HG02938 (cell line): ENCODE results near the gene DMBX1.

Experiments used
- ATAC-seq: cut with Tn5 transposase; IDR thresholded peaks from one replicate; pipeline ENCODE4 v1.9.1; 2021; ENCODE audit warnings: mild to moderate bottlenecking, moderate library complexity; ENCODE audit not compliant: unreplicated experiment

DMBX1 gene

GRCh38 chr1:46522969-46523320, 33.3 kb downstream of the DMBX1 start:
- no peak for ATAC-seq

- ATAC-seq = no peak
Observed at GRCh38 chr1:46523496-46524353, 34.1 kb downstream of the DMBX1 start.

GRCh38 chr1:46524843-46525242, 35.2 kb downstream of the DMBX1 start:
- no peak for ATAC-seq

DNA sequence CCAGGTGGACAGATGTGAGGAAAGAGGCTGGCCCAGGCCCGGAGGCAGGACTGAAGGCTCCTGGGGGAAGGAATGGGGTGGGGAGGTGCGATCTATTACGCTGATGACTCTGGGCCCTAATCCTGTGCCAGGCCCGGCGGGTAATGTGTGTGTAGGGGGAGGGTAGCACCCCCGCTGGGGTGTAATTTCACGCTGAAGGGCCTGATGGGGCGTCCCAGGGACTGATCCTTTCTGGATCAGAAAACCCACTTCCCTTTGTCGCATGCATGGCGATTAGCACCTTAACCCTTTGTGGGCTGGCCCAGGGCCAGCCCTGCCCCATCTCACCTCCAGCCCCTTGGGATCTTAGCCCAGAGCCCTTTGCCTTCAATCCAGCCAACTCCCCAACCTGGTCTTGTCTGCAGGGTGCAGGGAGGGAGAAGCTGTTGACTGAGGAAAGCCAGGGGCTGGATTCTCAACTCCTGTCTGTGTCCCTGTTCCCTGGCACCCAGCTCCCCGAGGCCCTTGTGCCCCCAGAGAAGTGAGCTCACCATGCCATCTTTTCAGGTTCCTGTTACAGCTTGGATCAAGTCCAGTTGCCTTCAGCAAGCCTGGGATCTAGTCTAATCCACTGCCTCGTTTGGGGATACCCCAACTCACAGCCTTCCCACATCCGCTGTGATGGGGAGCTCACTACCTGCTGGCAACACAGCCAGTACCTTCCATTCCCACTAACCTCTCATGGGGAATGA, 35.8 kb downstream of the DMBX1 start:
- ATAC-seq = no peak

GRCh38 chr1:46526013-46526690, 36.5 kb downstream of the DMBX1 start:
- no peak for ATAC-seq

- ATAC-seq = no peak
Observed at GRCh38 chr1:46526691-46527291, 37.2 kb downstream of the DMBX1 start.

DNA sequence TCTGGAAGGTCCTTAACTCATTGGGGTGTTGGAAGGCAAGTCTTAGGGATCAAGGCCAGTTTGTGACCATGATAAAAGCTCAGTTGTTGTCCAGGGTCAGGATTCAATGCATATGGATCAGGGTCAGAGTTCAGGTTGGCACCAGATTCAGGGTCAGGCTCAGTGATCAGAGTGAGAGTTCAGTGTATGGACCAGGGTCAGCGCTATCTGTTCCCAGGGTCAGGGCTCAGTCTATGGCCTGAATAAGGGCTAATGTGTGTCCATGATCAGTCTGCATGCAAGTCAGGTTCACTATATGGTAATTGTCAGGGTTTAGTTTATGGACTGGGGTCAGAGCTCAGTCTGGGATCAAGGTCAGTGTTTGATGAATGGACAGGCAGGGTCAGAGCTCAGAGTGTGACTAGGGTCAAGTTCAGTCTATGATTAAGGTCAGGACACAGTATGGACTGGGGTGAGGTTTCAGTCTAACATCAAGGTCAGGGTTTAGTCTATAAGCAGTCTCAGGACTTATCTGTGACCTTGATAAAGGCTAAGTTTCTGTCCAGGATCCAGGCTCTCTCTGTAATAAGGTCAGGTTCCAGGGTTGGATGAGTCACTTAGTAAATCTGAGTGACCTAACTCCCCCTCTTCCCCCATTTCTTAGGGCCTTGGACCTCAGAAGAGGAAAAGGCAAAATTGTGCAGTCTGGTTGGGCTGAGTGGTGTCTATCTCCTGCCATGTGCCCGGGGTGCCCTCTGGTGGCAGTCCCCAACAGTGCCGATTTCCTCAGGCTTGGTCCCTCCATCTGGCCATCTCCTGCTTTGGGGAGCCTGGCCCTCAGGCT, 38.0 kb downstream of the DMBX1 start:
- ATAC-seq = no peak

DNA sequence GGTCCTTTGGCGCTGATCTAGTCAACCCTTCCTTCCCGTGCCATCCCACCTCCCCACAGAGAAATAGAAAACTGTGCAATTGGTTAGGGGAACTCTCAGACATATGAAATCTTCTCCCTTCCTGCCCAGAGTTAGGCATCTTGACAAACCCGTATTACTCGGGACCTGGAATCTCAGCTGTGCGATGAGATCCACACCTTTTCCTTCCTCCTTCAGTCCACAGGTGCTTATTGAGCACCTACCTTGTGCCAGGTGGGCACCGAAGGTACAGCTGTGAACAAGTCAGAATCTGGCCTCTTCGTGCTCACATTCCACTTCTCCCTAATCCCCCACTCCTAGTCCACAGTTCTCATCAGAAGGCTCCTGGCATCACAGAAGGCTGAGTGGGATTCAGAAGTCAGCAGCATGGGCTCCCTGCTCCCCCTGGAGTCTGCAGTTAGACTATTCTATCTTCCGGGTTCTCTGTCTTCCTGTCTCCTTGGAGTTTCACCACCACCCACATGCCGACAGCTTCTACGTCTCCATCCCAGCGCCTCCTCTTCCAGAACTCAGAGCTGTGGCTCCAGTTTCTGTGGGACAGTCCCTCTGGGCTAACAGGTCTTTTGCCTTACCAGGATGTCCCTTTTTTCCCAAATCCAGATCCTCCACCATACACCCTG, 38.8 kb downstream of the DMBX1 start:
- no peak for ATAC-seq

DNA sequence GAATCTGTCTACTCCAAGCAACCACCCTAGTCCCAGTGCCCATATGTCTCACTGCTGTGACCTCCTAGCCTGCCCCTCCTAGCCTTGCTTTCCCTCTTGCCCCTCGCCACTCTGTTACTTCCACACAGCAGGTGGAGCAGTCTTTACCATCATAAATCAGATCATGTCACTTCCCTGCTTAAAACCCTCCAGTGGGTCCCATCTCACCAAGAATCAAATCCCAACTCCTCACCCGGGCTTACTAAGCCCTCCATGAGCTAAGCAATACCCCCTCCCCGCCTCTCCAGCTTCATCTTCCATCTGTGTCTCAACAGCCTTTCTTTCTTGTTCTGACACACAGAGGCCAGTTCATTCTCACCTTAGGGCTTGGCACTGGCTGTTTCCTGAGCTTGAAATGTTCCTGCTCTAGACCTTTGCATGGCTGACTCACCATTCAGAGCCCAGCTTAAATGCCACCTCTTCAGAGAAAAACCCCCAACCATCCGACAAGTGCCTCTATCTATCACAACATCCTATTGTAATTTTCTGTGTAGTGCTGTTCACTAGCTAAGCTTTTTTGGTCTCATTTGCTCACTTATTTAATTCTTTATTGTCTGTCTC, 39.5 kb downstream of the DMBX1 start:
- ATAC-seq = no peak

DNA sequence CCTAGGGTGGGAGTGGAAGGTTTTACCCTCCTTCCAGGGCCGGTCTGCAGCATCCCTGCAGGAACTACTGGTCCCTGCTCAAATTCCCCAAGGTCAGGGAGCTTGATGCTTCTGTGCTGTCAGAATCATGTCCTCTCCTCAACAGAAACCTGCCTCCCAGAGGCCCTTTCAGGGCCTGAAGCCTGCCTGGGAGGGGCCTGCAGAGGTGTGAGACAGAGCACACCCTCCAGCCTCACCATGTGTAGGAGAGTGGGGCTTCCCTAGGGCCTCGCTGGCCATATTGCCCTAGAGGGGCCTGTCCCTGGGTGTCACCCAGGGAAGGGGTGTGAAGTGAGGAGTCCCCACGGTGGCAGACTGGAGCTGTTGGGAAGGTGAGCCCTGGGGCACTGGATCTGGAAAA, 40.7 kb downstream of the DMBX1 start:
- no peak for ATAC-seq

DNA sequence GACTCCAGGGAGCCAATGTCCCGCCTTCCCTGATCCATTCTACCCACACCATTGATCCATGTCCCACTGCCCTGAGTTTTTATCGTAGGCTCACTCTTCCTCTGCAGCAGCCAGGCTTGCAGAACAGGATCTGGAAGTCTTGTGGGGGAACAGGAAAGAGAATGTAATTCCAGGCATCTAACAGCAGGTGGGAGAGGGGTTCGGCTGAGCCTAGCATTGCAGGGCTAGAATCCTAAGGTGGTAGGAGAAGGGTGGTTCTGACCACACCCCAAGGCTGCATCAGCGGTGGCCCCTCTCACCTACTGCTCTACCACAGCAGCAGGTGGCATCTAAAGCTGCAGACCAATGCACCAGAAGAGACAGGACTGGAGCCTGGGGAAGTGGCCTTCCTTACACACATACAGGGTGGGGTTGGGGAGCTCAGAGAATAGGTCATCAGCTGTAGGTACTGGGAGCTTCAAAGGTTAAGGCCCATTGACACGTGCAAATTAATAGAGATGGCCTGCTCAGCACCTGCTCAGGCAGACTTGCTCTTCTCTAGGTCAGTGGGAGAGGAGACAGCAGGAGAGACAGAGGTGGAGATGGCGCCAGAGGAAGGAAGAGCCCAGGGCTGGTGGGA, 41.3 kb downstream of the DMBX1 start:
- no peak for ATAC-seq

GRCh38 chr1:46532095-46532494, 42.5 kb downstream of the DMBX1 start:
- ATAC-seq = no peak

GRCh38 chr1:46532498-46533178, 43.0 kb downstream of the DMBX1 start:
- no peak for ATAC-seq

DNA sequence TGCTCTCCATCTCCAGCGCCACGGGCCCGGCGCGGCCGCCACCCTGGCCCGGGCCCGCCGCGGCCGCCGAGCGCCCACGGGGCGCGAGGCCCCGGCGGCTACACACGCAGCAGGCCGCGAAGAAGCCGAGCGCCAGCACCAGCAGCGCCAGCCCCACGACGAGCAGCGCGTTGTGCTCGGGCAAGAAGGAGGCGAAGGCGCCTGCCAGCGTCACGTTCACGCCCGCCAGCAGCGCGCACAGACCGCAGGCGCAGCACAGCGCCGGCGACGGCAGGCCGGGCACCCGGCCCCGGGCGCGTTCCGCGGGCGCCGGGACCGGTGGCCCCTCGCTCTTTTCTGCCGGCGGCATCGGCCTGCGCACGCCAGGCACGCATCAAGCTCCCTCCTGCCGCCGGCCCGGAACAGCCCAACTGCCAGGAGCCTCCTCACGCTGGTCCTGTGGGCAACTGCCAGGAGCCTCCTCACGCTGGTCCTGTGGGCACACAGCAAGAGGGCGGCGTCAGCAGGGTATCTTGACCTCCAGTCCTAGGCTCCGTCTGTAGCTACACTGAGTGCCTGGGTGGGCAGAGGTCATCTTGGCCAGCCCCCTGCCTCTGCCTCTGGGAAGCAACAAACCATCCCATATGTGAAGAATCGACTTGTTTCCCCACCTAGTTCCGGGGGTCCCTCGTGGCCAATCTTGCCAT, 43.7 kb downstream of the DMBX1 start:
- ATAC-seq = no peak

DNA sequence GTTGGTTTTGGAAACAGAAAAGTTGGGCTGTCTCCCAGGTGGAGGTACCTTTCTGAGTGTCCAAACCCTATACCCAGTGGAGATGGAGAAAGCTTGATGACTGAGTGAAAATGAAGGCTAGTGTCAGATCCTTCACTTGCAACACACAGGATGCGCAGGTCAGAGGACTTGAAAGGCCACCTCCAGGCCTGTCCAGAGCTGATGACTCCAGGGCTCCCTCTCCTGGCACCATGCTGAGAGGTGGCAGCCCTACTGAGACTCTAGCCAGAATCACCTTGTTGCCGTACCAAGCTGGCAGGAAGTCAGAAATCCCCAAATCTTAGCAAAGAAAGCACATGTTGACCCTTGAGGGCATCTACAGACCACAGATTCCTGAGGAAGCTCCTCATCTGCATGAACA, 45.4 kb downstream of the DMBX1 start:
- ATAC-seq = no peak

DNA sequence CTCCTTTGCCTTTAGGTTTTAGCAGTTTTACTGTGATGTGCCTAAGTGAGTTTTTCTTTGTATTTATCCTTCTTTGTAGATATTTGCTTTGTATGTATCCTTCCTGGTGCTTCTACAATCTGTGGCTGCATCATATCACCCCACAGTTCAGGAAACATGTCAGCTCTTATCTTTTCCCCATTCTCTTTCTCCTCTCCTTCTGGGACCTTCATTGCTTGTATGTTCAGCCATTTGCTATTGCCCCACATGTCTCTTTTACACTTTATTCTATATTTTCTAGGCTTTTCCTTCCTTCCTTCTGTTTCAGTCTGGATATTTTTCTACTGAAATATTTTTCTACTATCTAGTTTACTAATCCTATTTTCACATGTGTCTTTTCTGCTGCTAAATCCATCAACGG, 46.9 kb downstream of the DMBX1 start:
- ATAC-seq = no peak

GRCh38 chr1:46537651-46538050, 48.0 kb downstream of the DMBX1 start:
- ATAC-seq = no peak

GRCh38 chr1:46538147-46538546, 48.5 kb downstream of the DMBX1 start:
- no peak for ATAC-seq
